Measurements from ENCODE around the gene GALNT11.
A peak's percentile ranks its signal among the peaks of the same experiment; 100 is the strongest.
"Not testable (repeated sequence)": the region's sequence is repeated elsewhere in the genome, so short reads cannot be mapped to it uniquely, and the experiment has no call there.

Gene GALNT11

DNA sequence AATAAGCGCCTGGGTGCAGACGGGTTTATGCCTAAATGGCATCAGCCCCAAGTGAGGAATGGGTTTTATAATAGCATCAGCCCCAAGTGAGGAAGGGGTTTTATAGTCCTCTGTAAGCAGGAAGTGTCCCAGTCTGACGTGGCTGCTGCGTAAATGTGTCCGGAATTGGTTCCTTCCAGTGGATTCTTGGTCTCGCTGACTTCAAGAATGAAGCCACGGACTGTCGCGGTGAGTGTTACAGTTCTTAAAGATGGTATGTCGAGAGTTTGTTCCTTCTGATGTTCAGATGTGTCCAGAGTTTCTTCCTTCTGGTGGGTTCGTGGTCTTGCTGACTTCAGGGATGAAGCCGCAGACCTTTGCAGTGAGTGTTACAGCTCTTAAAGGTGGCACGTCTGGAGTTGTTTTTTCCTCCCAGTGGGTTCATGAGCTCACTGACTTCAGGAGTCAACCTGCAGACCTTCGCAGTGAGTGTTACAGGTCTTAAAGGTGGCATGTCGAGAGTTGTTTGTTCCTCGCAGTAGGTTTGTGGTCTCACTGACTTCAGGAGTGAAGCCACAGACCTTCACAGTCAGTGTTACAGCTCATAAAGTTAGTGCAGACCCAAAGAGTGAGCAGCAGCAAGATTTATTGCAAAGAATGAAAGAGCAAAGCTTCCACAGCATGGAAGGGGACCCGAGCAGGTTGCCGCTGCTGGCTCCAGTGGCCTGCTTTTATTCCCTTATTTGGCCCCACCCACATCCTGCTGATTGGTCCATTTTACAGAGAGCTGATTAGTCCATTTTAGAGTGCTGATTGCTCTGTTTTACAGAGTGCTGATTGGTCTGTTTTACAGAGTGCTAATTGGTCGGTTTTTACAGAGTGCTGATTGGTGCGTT lies 2.3 kb downstream of the GALNT11 start:
- DNase-seq (ENCODE audit: low spot score): not testable (repeated sequence)

DNA sequence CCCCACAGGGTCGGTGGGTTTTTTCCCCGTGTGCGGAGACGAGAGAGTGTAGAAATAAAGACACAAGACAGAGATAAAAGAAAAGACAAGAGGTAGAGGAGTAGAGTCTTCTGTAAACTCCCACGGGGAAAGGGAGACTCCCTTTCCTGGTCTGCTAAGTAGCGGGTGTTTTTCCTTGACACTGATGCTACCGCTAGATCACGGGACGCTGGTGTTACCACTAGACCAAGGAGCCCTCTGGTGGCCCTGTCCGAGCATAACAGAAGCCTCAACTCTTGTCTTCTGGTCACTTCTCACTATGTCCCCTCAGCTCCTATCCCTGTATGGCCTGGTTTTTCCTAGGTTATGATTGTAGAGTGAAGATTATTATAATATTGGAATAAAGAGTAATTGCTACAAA lies 4.6 kb downstream of the GALNT11 start:
- peak; percentile 27 for DNase-seq (ENCODE audit: low spot score)

DNA sequence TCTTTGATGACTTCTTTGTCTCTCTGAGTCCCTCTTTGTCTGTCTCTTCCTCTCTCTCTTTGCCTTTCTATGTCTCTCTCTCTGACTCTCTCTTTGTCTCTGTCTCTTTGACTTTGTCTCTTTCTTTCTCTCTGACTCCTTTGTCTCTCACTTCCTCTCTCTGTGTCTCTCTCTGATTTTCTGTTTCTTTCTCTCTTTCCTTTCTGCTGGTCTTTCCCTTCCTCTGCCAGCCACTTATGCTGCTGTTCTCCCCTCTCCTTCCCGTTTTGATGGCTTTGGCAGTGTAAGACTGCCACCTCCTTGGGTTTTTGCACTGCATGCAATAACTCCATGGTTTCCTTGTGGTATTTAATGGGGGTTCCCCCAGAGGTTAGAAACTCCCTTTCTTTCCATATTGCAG lies 5.2 kb downstream of the GALNT11 start:
- DNase-seq (ENCODE audit: low spot score): not testable (repeated sequence)

DNA sequence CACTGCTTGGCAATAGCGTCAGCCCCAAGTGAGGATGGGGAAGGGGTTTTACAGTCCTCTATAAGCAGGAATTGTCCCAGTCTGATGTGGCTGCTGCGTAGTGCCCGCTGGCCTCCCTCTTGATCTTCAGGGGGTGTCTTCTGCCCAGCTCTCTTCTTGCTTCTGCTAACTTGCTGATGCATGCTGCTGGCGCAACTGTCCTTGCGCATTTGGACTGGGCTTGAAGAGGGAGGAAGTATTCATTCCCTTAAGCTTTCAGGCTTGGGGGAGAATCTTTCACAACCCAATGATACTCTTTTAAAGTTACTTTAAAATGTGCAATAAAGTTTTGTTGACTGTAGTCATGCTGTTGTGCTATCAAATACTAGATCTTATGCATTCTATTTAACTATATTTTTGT lies 10.3 kb downstream of the GALNT11 start:
- no peak for DNase-seq (ENCODE audit: low spot score)

DNA sequence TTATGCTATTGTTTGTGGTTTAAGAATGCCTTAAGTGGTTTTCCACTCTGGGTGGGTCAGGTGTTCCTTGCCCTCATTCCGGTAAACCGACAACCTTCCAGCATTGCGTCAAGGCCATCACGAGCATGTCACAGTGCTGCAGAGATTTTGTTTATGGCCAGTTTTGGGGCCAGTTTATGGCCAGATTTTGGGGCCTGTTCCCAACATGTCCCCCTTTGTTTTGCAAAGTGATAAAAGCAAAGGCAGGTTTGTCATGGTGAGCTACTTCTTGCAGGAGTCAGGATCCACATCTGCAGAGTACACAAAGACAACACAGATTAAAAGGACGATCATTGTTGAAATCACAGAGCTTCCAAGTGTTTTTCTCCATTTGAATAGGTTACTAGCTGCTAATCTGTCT lies 12.9 kb downstream of the GALNT11 start:
- not testable (repeated sequence) for DNase-seq (ENCODE audit: low spot score)

DNA sequence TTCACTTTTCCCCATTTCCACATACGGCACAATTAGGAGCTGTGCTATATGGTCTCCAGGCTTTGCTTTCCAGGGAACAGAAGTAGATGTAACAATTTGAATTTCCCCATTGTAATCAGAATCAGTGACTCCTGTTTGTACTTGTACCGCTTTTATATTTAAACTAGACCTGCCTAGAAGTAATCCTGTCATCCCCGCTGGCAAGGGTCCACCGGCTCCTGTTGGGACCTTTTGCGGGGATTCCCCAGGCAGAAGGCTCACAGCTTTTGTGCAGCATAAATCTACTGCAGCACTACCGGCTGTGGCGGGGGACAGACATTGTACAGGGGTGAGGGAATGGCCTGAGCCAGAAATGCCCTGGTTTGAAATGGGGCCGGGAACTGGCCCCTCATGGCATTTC lies 17.6 kb downstream of the GALNT11 start:
- DNase-seq (ENCODE audit: low spot score): not testable (repeated sequence)

DNA sequence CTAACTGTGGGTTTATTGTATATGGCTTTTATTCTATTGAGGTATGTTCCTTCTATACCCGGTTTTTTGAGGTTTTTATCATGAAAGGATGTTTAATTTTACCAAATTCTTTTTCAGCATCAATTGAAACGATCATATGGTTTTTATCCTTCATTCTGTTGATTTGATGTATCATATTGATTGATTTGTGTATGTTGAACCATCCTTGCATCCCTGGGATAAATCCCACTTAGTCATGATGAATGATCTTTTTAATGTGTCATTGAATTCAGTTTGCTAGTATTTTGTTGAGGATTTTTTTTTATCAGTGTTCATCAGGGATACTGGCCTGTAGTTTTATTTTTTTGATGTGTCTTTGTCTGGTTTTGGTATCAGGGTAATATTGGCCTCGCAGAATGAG lies 19.4 kb downstream of the GALNT11 start:
- DNase-seq (ENCODE audit: low spot score): not testable (repeated sequence)

DNA sequence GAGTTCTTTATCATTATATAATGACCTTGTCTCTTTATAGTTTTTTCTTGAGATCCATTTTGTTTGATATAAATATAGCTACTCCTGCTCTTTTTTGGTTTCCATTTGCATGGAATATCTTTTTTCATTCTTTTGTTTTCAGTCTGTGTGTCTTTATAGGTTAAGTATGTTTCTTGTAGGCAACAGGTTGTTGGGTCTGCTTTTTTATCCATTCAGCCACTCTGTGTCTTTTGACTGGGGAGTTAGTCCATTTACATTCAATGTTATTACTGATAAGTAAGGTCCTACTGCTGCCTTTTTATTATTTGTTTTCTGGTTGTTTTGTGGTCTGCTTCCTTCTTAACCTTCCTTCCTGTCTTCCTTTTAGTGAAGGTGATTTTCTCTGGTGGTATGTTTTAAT lies 21.1 kb downstream of the GALNT11 start:
- DNase-seq (ENCODE audit: low spot score): no peak

DNA sequence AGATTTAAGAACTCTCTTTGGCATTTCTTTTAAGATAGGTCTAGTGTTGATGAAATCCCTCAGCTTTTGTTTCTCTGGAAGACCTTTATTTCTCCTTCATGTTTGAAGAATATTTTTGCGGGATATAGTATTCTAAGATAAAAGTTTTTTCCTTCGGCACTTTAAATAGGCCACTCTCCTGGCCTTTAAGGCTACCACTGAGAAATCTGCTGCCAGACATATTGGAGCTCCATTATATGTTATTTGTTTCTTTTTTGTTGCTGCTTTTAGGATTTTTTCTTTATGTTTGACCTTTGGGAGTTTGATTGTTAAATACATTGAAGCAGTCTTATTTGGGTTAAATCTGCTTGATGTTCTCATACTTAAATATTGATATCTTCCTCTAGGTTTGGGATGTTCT lies 22.6 kb downstream of the GALNT11 start:
- no peak for DNase-seq (ENCODE audit: low spot score)

DNA sequence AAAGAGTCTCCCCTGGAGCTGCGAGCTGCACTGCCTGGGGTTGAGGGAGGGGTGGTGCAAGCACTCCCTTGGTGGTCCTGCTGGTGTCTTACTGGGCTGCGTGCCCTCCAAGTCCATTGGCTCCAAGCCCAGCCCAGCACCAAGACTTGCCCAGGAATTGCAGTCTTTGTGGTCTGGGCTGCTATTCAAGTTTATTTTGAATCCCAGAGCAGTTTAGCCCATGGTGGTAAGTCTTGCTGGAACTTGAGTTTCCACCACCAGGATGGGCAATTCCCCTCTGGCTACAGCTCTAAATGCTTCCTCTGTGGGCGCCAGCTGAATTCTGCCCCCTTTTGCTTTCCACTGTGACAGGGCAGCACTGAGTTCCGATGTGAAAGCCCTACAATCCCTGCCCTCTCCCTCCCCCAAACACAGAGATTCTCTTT lies 25.1 kb downstream of the GALNT11 start:
- no peak for DNase-seq (ENCODE audit: low spot score)

DNA sequence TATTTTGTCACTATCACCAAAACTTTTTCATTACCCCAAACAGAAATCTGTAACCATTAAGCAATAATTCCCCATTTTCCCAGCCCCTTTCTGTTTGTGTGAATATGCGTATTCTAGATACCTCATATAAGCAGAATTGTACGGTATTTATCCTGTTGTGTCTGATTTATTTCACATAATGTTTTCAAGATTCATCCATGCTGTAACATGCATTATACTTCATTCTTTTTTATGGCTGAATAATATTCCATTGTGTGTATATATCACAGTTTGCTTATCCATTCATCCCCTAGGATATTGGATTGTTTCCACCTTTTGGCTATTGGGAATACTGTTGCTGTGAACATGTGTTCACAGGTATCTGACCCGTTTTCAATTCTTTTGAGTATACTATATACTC lies 26.5 kb downstream of the GALNT11 start:
- no peak for DNase-seq (ENCODE audit: low spot score)

DNA sequence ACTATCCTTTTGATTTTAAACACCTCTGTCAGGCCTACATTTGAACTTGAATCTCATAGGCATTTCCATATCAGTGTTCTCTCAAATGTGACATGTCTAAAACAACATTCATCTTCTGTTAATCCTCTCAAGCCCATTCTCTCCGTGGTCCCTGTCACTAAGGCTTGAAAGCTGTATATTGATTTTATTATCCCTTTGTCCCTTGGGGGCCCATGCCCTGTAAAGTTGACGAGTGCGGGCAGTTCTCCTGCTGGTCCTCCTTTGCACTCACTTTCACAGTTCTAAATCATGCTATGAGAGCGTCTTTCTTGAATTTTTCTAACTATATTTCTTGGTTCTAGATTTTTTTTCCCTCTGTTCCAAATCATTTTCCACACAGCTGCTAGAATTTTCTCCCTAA lies 27.3 kb downstream of the GALNT11 start:
- no peak for DNase-seq (ENCODE audit: low spot score)

DNA sequence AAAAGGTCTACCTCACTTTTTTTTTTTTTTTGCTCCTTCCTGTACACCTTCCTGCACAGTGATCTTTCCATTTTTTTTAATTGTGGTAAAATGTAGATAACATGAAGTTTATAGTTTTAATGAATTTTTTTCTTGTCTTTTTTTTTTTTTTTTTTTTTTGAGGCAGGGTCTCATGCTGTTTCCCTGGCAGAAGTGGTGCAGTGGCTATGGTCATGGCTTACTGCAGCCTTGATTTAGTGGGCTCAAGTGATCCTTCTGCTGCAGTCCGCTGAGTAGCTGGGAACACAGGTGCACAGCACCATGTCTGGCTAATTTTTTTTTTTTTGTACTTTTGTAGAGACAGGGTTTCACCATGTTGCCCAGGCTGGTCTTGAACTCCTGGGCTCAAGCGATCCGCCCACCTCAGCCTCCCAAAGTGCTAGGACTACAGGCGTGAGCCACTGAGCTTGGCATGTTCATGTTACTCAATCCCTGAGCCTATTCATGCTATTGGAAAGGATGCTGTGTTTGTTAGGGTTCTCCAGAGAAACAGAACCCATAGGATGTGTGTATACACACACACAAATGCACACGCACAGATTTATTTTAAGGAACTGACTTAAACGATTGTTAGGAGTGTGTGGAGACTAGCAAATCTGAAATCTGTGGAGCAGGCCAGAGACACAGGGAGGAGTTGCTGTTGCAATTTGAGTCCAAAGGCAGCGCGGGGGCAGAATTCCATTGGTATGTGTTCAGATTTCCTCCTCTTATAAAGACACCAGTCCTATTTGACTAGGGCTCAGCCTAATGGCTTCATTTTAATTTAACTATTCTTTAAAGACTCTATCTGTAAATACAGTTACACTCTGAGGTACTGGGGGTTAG lies 29.1 kb downstream of the GALNT11 start:
- no peak for DNase-seq (ENCODE audit: low spot score)

DNA sequence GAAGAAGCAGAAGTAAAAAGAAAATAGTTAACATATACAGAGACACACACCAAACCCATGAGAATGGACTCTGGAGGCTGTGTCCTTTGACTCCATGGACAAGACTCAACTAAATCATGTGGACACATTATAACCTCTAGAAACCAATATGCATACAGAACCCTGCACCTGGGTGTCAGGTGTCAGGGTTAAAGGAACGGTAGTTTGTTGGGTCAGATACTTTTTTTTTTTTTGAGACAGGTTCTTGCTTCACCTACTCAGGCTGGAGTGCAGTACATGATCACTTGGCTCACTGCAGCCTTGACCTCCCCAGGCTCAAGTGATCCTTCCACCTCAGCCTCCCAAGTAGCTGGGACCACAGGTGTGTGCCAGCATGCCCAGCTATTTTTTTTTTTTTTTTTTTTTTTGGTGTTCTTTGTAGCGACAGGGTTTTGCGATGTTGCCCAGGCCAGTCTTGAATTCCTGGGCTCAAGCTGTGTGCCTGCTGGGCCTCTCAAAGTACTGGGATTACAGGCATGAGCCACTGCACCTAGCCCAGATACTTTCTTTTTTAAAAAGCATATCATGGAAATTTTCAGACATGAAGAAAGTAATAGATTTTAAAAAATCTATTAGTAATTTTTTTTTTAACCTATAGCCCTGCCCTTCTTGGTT lies 31.3 kb downstream of the GALNT11 start:
- no peak for DNase-seq (ENCODE audit: low spot score)

DNA sequence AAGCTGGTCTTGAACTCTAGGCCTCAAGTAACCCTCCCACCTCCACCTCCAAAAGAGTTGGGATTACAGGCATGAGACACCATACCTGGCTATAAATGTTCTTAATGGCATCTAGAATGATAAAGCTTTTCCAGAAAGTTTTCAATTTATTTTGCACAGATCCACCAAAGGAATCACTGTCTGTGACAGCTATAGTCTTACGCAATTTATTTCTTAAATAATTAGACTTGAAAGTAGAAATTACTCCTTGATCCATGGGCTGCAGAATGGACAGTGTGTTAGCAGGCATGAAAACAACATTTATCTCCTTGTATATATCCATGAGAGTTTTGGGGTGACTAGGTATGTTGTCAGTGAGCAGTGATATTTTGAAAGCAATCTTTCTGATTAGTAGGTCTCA lies 33.8 kb downstream of the GALNT11 start:
- DNase-seq (ENCODE audit: low spot score): no peak

DNA sequence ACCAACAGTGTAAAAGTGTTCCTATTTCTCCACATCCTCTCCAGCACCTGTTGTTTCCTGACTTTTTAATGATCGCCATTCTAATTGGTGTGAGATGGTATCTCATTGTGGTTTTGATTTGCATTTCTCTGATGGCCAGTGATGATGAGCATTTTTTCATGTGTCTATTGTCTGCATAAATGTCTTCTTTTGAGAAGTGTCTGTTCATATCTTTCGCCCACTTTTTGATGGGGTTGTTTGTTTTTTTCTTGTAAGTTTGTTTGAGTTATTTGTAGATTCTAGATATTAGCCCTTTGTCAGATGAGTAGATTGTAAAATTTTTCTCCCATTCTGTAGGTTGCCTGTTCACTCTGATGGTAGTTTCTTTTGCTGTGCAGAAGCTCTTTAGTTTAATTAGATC lies 35.6 kb downstream of the GALNT11 start:
- DNase-seq (ENCODE audit: low spot score): not testable (repeated sequence)

DNA sequence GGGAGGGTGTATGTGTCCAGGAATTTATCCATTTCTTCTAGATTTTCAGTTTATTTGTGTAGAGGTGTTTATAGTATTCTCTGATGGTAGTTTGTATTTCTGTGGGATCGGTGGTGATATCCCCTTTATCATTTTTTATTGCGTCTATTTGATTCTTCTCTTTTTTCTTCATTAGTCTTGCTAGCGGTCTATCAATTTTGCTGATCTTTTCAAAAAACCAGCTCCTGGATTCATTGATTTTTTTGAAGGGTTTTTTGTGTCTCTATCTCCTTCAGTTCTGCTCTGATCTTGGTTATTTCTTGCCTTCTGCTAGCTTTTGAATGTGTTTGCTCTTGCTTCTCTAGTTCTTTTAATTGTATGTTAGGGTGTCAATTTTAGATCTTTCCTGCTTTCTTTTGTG lies 37.7 kb downstream of the GALNT11 start:
- not testable (repeated sequence) for DNase-seq (ENCODE audit: low spot score)

DNA sequence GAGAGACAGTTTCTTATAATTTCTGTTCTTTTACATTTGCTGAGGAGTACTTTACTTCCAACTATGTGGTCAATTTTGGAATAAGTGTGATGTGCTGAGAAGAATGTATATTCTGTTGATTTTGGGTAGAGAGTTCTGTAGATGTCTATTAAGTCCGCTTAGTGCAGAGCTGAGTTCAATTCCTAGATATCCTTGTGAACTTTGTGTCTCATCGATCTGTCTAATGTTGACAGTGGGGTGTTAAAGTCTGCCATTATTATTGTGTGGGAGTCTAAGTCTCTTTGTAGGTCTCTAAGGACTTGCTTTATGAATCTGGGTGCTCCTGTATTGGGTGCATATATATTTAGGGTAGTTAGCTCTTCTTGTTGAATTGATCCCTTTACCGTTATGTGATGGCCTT lies 38.3 kb downstream of the GALNT11 start:
- DNase-seq (ENCODE audit: low spot score): not testable (repeated sequence)

DNA sequence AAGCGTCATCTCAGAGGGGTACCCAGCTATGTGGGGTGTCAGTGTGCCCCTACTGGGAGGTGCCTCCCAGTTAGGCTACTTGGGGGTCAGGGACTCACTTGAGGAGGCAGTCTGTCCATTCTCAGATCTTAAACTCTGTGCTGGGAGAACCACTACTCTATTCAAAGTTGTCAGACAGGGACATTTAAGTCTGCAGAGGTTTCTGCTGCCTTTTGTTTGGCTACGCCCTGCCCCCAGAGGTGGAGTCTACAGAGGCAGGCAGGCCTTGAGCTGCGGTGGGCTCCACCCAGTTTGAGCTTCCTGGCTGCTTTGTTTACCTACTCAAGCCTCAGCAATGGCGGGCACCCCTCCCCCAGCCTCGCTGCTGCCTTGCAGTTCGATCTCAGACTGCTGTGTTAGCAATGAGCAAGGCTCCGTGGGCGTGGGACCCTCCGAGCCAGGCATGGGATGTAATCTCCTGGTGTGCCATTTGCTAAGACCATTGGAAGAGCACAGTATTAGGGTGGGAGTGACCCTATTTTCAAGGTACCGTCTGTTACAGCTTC lies 40.4 kb downstream of the GALNT11 start:
- not testable (repeated sequence) for DNase-seq (ENCODE audit: low spot score)

DNA sequence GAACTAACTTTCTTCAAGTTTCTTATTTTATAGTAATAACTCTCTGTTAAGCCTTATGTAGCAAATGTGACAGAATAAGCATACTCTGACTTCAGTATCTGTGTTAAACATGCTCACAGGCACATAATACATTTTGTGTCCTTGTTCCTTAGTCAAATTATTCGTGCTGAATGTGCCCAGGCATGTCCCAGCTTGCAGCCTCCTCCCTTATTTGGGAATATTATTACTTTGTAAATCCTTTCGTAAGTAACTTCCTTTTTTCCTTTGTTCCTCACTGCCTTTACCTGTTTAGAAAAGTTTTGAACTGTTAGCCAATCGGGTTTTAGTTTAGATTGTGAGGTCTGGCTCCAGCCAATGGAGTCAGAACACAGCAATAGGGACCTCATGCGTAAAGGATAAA lies 46.9 kb downstream of the GALNT11 start:
- DNase-seq (ENCODE audit: low spot score): no peak

DNA sequence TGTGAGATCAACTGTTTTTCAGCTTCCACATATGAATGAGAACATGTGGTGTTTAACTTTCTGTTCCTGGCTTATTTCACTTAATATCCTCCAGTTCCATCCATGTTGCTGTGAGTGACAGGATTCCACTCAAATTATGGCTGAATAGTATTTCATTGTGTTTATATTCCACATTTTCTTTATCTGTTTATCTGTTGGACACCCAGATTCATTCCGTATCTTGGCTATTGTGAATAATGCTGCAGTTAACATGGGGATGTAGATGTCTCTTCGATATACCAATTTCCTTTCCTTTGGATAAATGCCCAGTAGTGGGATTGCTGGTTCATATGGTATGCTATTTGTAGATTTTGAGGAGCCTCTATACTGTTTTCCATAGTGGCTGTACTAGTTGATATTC lies 47.9 kb downstream of the GALNT11 start:
- DNase-seq (ENCODE audit: low spot score): no peak

DNA sequence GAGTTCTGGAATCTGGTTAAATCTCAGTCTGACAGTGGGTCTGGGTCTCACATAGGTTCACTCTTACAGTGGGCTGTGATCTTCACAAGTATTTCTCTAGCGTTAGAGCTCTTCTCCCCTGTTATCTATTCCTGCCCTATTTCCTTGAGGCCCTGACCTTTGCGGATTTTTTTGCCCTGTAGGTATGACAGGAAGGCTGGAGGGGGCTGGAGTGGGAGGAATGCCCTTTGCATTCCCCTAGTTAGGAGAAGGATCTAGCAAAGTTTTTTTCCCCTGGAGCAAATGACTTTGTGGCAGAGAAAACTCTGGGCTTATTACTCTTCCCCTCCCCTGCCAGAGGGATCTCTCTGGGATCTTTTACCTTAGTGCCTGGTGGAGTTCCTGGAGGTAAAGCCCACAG lies 49.2 kb downstream of the GALNT11 start:
- DNase-seq (ENCODE audit: low spot score): no peak

Data from SW480 (cell line).